HEK293T (cell line): ENCODE data around the gene GDPD5.

Experiments
- CTCF ChIA-PET: fragments of 350-600 bp; formaldehyde crosslinking; extraction: SDS; loops from one replicate; lab custom pipeline; 2021; ENCODE audit warnings: antibody characterized with exemption, inconsistent platforms; lab: Yijun Ruan, JAX
- POLR2A ChIA-PET: fragments of 350-600 bp; formaldehyde crosslinking; extraction: SDS; loops from one replicate; lab custom pipeline; 2020; ENCODE audit warnings: antibody characterized with exemption, inconsistent platforms; lab: Yijun Ruan, JAX
- DNase-seq: peaks from one replicate; pipeline ENCODE4 v3.0.0; 2012; ENCODE audit warnings: mixed read lengths; ENCODE audit errors: extremely low spot score
- ARNT ChIP-seq: fragments of 450-650 bp; IDR thresholded peaks from 2 replicates; pipeline ENCODE4 v1.6.1; 2017; ENCODE audit warnings: mild to moderate bottlenecking
- BHLHE40 ChIP-seq: fragments of 450-650 bp; IDR thresholded peaks from 2 replicates; pipeline ENCODE4 v1.6.1; 2016; ENCODE audit warnings: mild to moderate bottlenecking, moderate library complexity, borderline replicate concordance
- CTBP1 ChIP-seq: fragments of 450-650 bp; IDR thresholded peaks from 2 replicates; pipeline ENCODE4 v1.6.1; 2016; ENCODE audit warnings: borderline replicate concordance
- ELF4 ChIP-seq: fragments of 450-650 bp; IDR thresholded peaks from 2 replicates; pipeline ENCODE4 v1.6.1; 2017; ENCODE audit warnings: antibody characterized with exemption
- FOXA1 ChIP-seq: fragments of 450-650 bp; IDR thresholded peaks from 2 replicates; pipeline ENCODE4 v1.6.1; 2016; ENCODE audit warnings: mild to moderate bottlenecking
- FOXK2 ChIP-seq: fragments of 450-650 bp; IDR thresholded peaks from 2 replicates; pipeline ENCODE4 v1.6.1; 2016; ENCODE audit warnings: mild to moderate bottlenecking
- FOXM1 ChIP-seq: fragments of 450-650 bp; IDR thresholded peaks from 2 replicates; pipeline ENCODE4 v1.6.1; 2017; ENCODE audit warnings: mild to moderate bottlenecking, borderline replicate concordance
- HDGF ChIP-seq: fragments of 450-650 bp; IDR thresholded peaks from 2 replicates; pipeline ENCODE4 v1.6.1; 2017; ENCODE audit warnings: antibody characterized with exemption, borderline replicate concordance
- L3MBTL2 ChIP-seq: fragments of 450-650 bp; conservative IDR thresholded peaks from 2 replicates; pipeline ENCODE4 v1.6.1; 2016; ENCODE audit warnings: mild to moderate bottlenecking
- LEF1 ChIP-seq: fragments of 450-650 bp; IDR thresholded peaks from 2 replicates; pipeline ENCODE4 v1.6.1; 2017; ENCODE audit warnings: mild to moderate bottlenecking, borderline replicate concordance
- NFRKB ChIP-seq: fragments of 450-650 bp; IDR thresholded peaks from 2 replicates; pipeline ENCODE4 v1.6.1; 2016; ENCODE audit warnings: mild to moderate bottlenecking, moderate library complexity
- PKNOX1 ChIP-seq: fragments of 450-650 bp; IDR thresholded peaks from 2 replicates; pipeline ENCODE4 v1.6.1; 2016
- SP1 ChIP-seq: fragments of 450-650 bp; IDR thresholded peaks from 2 replicates; pipeline ENCODE4 v1.6.1; 2017
- SUZ12 ChIP-seq: fragments of 450-650 bp; IDR thresholded peaks from 2 replicates; pipeline ENCODE4 v1.6.1; 2016; ENCODE audit warnings: mild to moderate bottlenecking
- TARDBP ChIP-seq: fragments of 450-650 bp; IDR thresholded peaks from 2 replicates; pipeline ENCODE4 v1.6.1; 2016
- ZNF384 ChIP-seq: fragments of 450-650 bp; IDR thresholded peaks from 2 replicates; pipeline ENCODE4 v1.6.1; 2016

The GDPD5 gene

GRCh38 chr11:75445315-75445953, 80.3 kb downstream of the GDPD5 start:
- CTCF ChIA-PET = interaction anchor here (0.6 to 3.4 kb wide), 4 partner anchors 56 to 947 kb away, joined by 3 to 25 read pairs (median 4); no protein-coding TSS in a partner anchor
- DNase-seq = peak; percentile 83
- POLR2A ChIA-PET = no interaction called here

GRCh38 chr11:75443043-75443442, 82.7 kb downstream of the GDPD5 start:
- DNase-seq = no peak
- POLR2A ChIA-PET = no interaction called here
- CTCF ChIA-PET = interaction anchor here (3.4 kb wide), 1 partner anchor 89 kb away, joined by 25 read pairs; no protein-coding TSS in a partner anchor
- TF ChIP-seq PKNOX1 (no peak), LEF1 (no peak), ARNT (no peak), HDGF (no peak), SUZ12 (no peak)

More at GRCh38 chr11:75445315-75445953, 80.3 kb downstream of the GDPD5 start:
- no peak for TF ChIP-seq ARNT
- no peak for TF ChIP-seq LEF1
- TF ChIP-seq HDGF = no peak
- no peak for TF ChIP-seq PKNOX1
- no peak for TF ChIP-seq FOXA1
- TF ChIP-seq SUZ12 = no peak
- no peak for TF ChIP-seq TARDBP
- no peak for TF ChIP-seq CTBP1
- TF ChIP-seq L3MBTL2 = no peak
- TF ChIP-seq FOXK2 = no peak
- no peak for TF ChIP-seq SP1
- TF ChIP-seq ELF4 = no peak
- TF ChIP-seq FOXM1 = no peak
- TF ChIP-seq NFRKB = no peak

GRCh38 chr11:75442161-75442885, 83.4 kb downstream of the GDPD5 start:
- ChIA-PET CTCF (no interaction called here), POLR2A (no interaction called here)
- TF ChIP-seq CTBP1 (no peak), ARNT (no peak), ZNF384 (no peak), FOXA1 (no peak), SUZ12 (no peak), FOXK2 (no peak), TARDBP (no peak), LEF1 (no peak), SP1 (no peak), HDGF (no peak), NFRKB (no peak), PKNOX1 (no peak), FOXM1 (no peak), BHLHE40 (no peak), L3MBTL2 (no peak), ELF4 (no peak)
- no peak for DNase-seq

- ChIA-PET CTCF (no interaction called here), POLR2A (no interaction called here)
- no peak for DNase-seq
- TF ChIP-seq TARDBP (no peak), BHLHE40 (no peak)
Measured at GRCh38 chr11:75441804-75442132, 84.0 kb downstream of the GDPD5 start.

- POLR2A ChIA-PET = interaction anchor here (0.6 kb wide), 1 partner anchor 122 kb away, joined by 3 read pairs; no protein-coding TSS in a partner anchor
- no peak for DNase-seq
- CTCF ChIA-PET = no interaction called here
- TF ChIP-seq CTBP1 (no peak), BHLHE40 (no peak), HDGF (no peak), PKNOX1 (no peak), ZNF384 (no peak), FOXA1 (no peak), ARNT (no peak), ELF4 (no peak), LEF1 (no peak), FOXK2 (no peak), SUZ12 (no peak), SP1 (no peak)
Measured at GRCh38 chr11:75440960-75441803, 84.6 kb downstream of the GDPD5 start.
